Suprapubic skin (tissue), 3 donors: ENCODE results near the gene MROH2A.

Experiments used
- CTCF ChIP-seq, 2 donors: fragments of 200-600 bp in 1 of 2; fragments of 450-650 bp in 1 of 2; sonication (generic) in 1 of 2; IDR thresholded peaks; one replicate each; pipeline ENCODE4 v1.5.1; 2016 to 2019; ENCODE audit warnings: antibody characterized with exemption in 2 of 2, mild to moderate bottlenecking in 1 of 2, moderate library complexity in 1 of 2
- EP300 ChIP-seq: sonication (generic); formaldehyde crosslinking; IDR thresholded peaks from one replicate; pipeline ENCODE4 v1.6.1; 2017; ENCODE audit warnings: antibody characterized with exemption
- POLR2A ChIP-seq, 2 donors: fragments of 450-650 bp; IDR thresholded peaks; one replicate each; pipeline ENCODE4 v1.6.1; 2017; ENCODE audit warnings: antibody characterized with exemption in 2 of 2, mild to moderate bottlenecking in 2 of 2, moderate library complexity in 2 of 2

- TF ChIP-seq POLR2A (IDR thresholded peaks at IDR 0.05) (no peak), CTCF (IDR thresholded peaks at IDR 0.05) (no peak), EP300 (no peak)
Observed at GRCh38 chr2:233841183-233841582, 63.1 kb downstream of the MROH2A start.
